C4-2B (cell line): ENCODE results near the gene DCAF8L2.
"Not testable (repeated sequence)": the region's sequence is repeated elsewhere in the genome, so short reads cannot be mapped to it uniquely, and the experiment has no call there.

ENCODE experiments used
- CTCF ChIP-seq: fragments of 450-650 bp; conservative IDR thresholded peaks from 2 replicates; pipeline ENCODE4 v1.5.1; 2017; ENCODE audit warnings: mild to moderate bottlenecking
- ZFX ChIP-seq: fragments of 450-650 bp; IDR thresholded peaks from 2 replicates; pipeline ENCODE4 v1.6.1; 2017

- TF ChIP-seq CTCF, ZFX: not testable (repeated sequence)
Measured at GRCh38 chrX:27541161-27541560, 49.0 kb upstream of the DCAF8L2 start.
